Non-pigmented ciliary epithelial cell (primary cell): ENCODE data around the gene PDE9A.

Experiments
- DNase-seq: peaks from one replicate; pipeline ENCODE4 v3.0.0-alpha.2; 2010; ENCODE audit warnings: low read depth

The PDE9A gene

DNA sequence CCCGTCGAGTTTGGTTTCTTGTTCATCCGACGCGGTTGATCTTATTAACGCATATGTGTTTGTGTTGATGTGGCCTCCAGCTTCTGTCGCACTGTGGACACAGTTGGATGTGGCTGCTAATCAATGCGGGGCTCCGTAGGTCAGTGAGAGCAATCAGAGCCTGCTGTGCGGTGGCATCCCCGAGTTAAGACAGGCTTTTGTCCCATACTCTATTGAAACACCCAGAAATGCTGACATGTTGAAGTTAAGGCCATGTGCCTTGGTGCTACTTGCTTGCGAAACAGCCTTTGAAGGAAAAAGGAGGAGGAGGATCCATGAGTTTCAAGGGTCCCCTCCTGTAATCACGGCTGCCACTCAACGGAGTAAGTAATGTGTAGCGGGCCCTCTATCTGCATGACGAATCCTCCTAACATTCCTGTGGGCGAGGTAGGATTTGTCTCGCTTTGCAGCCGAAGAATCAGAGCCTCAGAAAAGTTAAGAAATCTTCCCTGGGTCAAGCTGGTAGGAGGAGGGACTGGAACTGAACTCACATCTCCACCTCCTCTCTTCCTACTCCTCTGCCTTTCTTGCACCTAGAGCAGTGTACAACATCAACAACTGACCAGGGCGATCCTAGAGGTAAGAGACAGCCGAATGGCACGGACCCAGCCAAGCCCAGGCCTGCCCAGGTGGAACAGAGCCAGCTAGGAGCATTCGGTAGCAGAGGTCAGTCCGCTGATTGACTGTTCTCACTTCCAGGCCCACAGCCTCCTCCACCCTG lies 19.5 kb downstream of the PDE9A start:
- DNase-seq: peak; percentile 30

DNA sequence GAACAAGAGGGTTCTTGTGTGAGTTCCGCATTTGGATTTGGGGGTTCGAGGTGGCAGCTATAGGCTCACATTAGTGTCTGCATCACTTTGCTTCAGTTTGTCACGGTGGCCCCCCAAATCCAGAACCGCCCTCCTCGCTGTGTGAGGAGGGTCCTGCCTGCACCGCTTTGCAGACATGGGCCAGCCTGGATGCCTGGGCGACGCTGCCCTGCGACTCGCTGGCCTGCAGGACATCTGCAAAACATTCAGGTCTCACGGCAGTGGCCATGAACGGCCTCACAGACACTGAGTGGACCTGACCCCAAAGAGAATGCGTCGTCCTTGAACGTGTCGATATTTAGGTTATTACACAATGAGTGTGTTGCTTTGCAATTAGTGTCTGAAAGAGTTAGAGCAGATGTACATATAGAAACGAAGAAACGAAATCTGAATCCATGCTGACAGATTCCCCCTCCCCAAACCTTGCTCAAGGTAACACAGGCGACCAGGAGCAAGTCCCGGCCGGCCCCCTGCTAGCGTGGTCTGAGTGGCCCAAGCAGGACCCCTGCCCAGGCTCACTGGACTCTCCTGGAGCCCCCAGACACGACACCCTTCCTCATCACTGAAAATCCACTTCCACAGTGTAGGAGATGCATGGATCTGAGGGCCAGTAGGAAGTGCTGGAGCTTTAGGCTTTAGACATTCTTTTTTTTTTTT lies 20.4 kb downstream of the PDE9A start:
- no peak for DNase-seq

DNA sequence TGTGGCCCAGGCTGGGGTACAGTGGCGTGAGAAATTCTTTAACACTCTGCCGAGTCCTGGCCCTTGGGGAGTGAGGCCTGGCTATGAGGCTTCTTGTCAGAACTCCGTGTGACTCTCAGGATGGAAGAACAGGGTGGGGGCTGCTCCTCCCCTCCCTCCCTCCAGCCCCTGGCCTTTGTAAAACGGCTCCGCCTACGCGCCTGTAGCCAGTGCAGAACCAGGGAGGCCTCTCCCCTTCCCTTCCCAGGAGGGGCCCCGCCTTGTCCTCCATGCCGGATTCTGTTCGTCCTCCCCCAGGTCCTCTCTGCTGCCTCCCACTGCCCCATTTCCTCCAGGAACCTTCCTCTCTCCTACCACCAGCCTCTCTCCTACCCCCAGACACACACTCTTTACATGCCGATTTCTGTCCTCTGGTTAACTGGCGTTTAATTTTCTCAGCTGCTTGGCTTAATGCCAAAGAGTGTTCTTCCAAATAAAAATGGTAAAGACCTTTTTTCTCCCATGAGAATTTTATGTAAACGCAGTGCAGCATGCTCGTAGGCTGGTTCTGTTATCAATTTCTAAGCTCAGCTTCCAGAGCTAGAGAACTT lies 21.0 kb downstream of the PDE9A start:
- no peak for DNase-seq

DNA sequence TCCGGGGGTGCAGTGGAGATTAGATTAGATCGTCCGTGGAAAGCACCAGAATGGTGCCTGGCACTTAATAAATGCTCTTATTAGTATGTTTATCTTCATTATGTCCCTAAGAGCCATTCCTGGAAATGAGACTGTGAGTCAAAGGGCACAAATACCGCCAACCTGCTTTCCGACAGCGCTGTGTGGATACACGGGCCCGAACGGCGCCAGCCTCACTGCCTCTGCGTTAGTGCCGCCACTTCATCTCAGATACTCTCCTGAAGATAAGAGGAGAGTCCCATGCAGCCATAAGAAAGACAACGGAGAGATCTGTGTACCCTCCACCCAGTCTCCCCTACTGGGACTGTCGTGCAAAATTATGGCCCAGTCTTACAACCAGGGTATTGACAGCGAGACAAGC lies 22.0 kb downstream of the PDE9A start:
- DNase-seq: no peak

DNA sequence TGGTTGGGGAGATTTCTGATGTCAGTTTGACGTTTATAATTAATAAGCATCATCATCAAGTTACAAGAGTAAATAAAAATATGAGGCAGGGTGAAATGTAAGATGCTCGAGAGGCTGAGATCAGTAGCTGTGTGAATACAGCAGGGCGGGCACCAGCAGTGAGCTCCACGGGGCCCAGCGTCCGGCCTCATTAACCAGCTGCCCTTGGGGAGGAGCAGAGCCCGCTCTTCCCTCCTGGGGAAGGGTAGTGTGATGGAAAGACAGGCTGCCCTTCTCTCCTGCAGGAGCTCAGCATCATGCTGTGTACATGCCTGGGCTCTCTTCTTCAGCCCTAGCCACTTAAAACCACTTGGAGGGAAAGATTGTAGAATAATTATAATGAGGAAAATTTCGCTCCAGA lies 23.4 kb downstream of the PDE9A start:
- DNase-seq: no peak

DNA sequence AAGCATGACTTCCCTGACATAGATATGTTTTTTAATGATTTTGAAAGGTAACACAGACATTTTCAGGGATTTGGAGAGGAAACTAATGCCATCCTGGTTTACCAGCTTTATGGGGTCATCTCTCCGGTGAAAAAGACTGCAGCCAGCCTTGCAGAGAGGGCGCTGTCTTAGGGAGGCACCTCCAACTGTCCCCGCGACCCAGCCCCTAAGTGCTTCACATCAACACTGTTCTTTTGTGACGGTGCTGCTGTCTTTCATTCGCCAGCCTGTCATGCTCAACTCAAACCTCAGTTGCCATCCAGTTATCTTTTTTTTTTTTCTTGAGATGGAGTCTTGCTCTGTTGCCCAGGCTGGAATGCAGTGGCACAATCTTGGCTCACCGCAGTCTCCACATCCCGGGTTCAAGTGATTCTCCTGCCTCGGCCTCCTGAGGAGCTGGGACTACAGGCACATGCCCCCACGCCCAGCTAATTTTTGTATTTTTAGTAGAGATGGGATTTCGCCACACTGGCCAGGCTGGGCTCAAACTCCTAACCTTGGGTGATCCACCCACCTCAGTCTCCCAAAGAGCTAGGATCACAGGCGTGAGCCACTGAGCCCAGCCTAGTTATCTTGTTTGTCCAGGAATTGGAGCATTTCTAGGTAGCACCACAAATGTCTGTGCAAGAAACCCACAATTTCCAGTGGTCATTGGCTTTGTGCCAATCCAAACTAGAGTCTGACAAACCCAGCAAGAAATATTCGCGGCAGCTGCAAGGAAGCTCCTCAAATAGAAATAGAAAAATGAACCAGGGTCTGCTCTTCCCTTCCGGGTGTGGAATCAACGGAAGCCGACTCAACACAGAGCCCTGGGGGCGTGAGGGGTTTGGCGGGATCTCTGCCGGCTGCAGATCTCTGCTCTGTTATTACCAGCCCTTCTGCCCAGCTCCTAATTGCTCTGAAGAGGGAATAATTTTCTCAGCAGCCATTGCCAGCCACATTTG lies 24.2 kb downstream of the PDE9A start:
- peak; percentile 74 for DNase-seq

DNA sequence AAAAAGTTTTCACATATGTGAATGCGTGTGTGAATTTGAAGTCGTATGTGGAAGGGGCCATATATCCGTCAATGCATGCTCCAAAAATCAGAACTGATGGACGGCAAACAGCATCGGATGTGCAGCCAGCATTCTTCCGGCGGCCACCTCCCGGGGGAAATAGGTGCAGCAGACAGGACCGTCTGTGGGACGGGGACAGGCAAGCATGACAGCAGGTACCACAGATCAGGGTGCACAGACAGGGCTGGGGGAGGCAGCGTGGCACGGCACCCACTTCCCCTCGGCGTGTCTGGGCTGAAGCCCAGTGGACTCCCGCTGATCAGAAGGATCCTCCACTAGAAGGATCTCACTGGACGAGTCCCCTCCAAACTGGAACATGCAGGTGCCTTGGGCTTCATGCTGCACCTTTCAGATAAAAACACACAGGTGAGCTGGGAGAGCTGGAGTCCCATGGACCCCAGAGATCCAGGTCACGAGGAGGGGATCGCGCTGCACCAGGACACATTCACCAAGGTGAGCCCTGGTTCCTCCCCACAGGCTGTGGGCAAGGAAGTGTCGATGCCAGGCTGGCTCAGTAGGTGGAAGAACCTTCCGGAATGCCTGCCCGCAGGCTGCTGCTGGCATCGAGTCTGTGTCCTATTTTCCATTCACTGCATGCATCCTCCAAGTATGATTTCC lies 25.3 kb downstream of the PDE9A start:
- DNase-seq: no peak

DNA sequence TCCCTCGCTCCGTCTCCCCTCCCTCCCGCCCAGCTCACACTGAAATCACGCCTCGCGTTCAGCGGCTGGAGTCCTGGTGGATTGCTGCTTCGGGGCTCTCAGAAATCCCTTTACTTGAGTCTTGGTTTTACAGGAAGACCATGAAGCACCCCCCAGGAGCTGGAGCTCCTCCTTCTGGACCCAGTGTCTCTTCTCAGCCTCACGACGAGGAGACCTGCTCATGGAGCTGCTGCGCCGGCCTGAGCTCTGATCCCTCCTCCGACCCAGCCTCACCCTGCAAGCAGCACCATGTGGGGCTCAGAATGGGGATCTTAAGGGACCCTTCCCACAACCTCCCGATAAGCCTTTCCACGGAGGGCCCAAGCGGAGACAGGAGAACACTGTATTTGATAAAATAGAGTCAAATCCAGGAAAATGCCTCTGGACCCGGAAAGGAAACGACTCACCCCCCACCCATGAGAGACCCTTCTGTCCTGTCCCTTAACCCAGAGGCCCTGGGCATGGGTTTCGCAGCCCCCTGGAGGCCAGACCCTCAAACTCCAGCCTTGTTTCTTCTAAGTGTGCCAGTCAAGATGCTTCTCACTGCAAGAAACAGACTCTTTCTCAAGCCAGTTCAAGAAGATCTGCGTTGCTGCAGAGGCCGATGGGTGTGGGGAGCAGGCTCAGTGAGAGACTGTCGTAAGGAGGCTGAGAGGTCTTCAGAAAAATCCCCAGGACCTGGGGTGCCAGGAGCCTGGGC lies 26.1 kb downstream of the PDE9A start:
- DNase-seq: no peak

DNA sequence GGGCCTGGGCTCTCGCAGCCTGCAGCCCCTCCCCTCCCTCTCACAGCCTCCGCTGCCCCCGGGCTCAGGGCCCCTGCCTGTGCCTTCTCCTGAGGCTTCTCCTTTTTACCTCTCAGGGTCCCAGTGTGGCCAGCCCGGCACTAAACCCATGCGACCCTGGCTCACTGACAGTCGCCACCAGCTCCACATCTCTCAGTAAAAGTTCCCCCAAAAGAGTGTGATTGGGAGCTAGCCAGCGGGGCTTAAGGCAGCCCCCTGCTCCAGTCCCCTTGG lies 26.6 kb downstream of the PDE9A start:
- DNase-seq: no peak

DNA sequence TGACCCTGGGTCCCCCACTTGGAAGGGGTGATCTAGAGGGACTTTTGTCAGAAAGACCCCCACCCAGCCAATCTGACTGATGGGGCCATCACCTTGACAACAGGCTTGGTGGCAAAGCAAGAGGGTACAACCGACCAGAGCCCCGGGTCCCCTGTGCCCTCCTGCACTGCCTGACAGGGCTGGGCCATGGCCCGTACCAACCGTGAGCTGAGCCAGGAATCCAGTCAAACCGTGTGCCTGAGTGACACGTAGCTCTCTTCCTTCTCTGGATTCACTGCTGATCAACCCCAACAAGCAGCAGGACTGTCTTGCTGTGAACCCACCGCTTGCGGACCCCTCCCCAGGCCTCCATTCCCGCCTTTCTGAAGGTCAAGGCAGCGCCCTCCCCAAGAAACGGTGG lies 27.0 kb downstream of the PDE9A start:
- DNase-seq: no peak

DNA sequence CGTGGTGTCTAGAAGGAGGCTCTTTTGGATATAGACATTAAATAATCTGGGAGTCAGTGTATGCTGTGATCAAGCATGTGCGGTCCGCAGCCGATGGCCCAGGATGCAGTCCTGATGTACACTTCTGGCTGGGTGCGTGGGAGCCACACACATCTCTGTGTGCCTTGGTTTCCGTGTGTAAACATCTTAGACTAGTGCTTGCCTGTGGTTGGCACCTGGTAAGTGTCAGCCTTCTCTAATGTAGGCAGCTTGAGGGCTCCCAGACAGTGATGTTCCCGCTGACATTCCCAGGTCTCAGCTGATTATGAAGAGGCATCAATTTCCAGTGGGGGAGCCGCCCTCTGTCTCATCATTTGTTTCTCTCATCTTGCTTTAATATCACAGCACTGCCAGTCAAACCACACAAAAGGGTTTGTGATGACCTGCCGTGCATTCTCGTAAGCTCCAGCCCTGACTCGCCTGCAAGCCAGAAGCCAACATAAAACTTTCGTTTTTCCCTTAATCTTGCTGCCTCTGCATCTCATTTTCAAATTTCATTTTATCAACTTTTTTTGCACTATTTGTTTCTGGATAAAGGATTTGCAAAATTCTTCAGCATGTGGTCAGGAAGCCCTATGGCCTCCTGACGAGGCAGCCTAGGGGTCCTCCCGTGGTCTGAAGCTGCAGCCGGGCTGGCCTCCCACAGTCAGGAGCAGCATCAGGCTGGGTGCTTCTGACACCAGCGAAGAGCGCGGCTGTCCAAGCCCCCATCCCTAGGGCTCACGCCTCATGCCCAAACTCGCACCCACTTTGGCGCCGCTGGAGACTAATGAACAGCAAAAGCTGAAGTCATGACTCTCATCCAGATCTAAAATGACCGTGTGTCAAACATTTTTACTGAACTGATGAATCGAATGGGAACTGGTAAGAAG lies 28.1 kb downstream of the PDE9A start:
- DNase-seq: no peak

DNA sequence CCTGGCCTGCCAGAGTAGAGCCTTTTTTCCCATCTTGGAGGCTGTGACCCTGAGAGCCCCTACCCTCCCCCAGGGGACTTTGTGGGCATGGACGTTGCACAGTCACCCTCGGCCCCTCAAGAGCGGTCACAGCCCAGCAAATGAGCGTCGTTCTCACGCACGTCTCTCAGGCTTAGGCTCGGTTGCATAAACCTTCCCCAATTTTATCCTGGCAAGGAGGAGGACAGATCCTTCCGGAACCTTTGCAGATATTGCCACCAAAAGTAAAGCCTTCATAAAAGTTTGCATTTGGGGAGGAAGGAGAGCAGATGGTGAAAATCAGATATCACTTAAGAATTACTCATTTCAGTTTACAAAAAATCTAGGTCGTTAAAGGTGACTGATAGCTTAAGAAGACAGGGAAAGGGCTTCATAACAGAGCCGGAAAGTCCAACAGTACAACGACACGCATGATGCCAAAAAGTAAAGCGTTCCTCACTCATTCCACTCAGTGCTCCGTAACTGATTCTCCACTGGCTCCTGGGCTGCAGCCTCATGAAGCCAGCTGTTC lies 29.3 kb downstream of the PDE9A start:
- no peak for DNase-seq

DNA sequence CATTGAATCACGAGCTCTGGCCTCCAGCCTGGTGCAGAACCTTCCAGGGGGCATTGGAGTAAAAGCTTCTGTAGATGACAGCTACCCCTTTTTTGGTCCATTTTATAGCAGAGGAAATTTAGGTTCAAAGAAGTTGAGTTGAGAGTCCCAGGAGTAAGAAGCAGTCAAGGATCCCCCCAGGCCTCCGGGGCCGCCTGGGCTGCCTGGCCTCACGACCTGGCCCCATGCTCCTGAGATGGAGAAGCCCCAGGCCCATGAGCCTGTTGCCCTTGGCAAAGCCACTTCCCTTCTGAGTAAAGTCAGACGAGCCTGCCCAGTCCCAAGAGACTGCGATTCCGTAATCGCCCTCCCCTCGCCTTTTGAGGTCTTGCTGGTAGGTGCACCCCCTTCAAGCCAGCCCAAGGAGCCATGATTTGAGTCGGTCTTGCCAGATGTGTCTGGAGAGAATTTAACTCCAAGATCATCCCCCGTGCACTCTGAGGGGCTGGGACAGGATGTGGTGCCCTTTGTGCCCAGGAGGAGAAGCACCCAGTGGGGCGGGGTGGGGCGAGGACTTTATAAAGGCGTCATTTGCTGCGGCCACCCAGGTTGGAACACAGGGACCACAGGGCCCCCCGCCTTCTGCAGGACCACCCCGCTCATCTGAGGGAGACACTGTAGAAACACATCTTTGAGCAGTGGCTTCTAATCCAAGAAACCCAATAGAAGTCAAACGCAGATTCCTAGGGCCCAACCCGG lies 30.1 kb downstream of the PDE9A start:
- DNase-seq: no peak

DNA sequence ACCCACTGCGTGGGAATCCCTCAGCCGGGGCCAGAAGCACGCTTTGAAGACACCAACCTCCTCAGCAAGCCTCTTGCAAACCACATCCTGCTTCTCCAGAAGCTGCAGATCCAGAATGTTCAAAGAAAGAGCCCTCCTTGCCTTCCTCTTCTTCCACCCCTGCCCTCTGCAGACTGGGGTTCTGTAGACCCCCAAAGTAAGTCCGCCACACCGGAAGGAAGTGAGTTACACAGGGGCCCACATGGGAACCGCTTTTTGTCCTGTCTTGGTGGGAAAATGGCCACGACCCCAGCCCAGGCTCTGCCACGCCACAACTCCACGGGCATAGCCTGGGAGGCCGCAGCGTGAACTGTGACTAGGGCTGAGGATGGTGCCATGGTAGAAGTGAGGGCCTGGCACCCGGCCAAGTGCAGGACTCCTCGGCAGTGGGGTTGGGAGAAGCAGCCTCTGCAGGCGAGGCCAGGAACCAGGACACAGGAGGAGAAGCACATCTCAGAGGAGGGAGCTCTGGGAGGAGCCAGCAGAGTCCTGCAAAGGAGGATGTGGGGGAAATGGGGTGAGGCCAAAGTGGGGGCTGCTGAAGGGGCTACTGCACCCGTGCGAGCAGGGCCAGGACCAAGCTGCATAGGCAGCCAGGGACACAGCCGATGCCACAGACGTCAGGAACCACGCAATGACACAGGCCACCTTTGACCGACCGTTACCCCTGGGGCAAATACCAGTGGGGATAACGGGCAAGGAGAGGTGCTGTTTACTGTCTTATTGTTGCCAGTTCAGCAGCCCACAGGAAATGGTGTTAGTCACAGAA lies 30.9 kb downstream of the PDE9A start:
- no peak for DNase-seq

DNA sequence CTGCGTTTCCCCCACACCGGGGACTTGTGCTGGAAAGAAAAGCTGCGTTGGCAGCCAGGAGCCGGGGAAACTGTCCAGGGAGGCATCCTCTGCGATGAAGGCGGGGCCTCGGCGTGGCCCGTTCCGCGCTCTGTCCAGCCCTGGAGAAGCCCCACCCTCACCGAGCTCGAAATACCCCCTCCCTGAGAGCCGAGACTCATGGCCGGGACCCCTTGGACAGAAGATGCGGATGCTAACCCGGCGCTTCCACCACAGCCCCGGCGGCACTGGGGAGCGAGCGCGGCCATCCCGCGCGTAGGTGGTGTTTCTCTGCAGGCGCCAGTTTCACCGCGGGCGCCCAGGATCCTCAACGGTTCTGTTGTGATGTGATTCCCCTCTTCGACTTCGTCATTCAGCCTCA lies 31.6 kb downstream of the PDE9A start:
- no peak for DNase-seq

DNA sequence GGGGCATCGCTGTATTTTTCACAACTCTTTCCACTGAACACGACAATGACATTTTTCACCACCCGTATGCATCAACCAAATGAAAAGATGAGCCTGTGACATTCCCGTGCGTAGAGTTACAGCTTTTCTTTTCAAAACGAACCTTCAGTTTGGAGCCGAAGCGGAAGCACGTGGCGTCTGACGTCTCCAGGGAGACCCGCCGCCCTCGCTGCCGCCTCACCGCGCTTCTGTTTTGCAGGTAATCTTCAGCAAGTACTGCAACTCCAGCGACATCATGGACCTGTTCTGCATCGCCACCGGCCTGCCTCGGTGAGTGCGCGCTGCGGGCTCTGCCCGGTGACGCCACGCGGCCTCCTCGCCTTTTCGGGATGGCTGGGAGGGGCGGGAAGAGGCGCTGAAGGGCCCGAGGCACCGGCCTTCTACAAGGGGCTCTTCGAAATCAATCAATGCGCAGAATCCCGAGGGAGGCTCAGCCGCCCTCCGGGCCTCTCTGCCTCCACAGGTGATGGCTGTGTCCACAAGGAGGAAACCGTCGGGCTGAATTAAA lies 32.6 kb downstream of the PDE9A start:
- DNase-seq: no peak

DNA sequence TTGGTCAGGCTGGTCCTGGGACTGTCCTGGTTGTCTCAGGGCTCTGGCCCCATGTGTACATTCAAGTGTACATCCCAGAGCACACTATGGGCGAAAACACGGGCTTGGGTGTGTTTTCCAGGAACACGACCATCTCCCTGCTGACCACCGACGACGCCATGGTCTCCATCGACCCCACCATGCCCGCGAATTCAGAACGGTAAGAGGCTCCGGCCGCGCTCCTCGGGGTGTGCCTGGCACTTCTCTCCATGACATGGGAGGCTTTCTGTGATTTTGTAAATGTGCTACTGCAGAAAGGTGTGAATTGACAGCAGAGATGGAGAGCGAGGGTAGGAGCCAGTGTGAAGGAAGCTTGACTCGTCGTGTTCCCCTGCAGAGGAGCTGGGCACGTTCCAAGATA lies 34.4 kb downstream of the PDE9A start:
- DNase-seq: no peak
